H1 (cell line): ENCODE data around the gene FHIT. TPM values are rescaled to one million over a fixed set of nuclear protein-coding genes. Genes with fewer than 3 reads are reported as not detected.

ENCODE experiments used
- BACH1 ChIP-seq: IDR thresholded peaks from 2 replicates; pipeline ENCODE4 v1.6.1; 2012; ENCODE audit warnings: low read length, improper control_type of control experiment
- CBX8 ChIP-seq: fragments of 300-800, 300-1000 bp; sonication (generic); IDR thresholded peaks from 2 replicates; pipeline ENCODE4 v1.7.1; 2016; ENCODE audit warnings: low read depth, low read length, borderline replicate concordance
- GTF2F1 ChIP-seq: IDR thresholded peaks from 2 replicates; pipeline ENCODE4 v1.6.1; 2012; ENCODE audit warnings: low read depth, low read length, improper control_type of control experiment, borderline replicate concordance
- KDM4A ChIP-seq: IDR thresholded peaks from one replicate; pipeline ENCODE4 v1.7.1; 2012; ENCODE audit warnings: low read depth, mild to moderate bottlenecking, moderate library complexity, low read length, inconsistent platforms; ENCODE audit not compliant: severe bottlenecking
- MAFK ChIP-seq: IDR thresholded peaks from 2 replicates; pipeline ENCODE4 v1.6.1; 2012; ENCODE audit warnings: low read depth, mild to moderate bottlenecking, improper control_type of control experiment, low read length
- RFX5 ChIP-seq: IDR thresholded peaks from 2 replicates; pipeline ENCODE4 v1.6.1; 2011; ENCODE audit warnings: low read depth, low read length, improper control_type of control experiment, borderline replicate concordance
- SRF ChIP-seq: IDR thresholded peaks from 2 replicates; pipeline ENCODE4 v1.6.1; 2011; ENCODE audit warnings: mild to moderate bottlenecking, low read depth, low read length, moderate library complexity
- polyA plus RNA-seq, 7 experiments: library from polyadenylated mRNA; depleted of rRNA in 3 of 7; stranded (reverse) in 5 of 7; unstranded in 2 of 7; fragments of >200 nt in 5 of 7; fragments of 200-250 nt in 2 of 7; gene quantifications; 1 replicate in 5 of 7; 2 replicates in 1 of 7; 4 replicates in 1 of 7; pipeline versions ENCODE4 v1.2.1 to v1.2.3, GENCODE V29; 2011 to 2013; ENCODE audit warnings: missing spikeins in 2 of 7, mixed read lengths in 2 of 7
- total RNA-seq: library from RNA; stranded (reverse); fragmentation: NEBNext Ultra II Directional; extraction: Animal tissue kit (Norgen Biotek cat#: 25700); gene quantifications from 2 replicates; pipeline ENCODE4 v1.2.1, GENCODE V29; 2021
- TF ChIP-seq, protein P1 (sequence below): fragments of 300-600 bp; sonication (generic); IDR thresholded peaks from 2 replicates; pipeline ENCODE4 v1.7.1; 2012; ENCODE audit warnings: low read length, moderate library complexity, mild to moderate bottlenecking, inconsistent platforms; ENCODE audit not compliant: insufficient replicate concordance

The FHIT gene
- total and polyA plus RNA-seq, 2 of the 8 experiments (the other 6 are each of a cell fraction or from before 2014, with no cell fraction given): 1.2 to 3.2 TPM

DNA sequence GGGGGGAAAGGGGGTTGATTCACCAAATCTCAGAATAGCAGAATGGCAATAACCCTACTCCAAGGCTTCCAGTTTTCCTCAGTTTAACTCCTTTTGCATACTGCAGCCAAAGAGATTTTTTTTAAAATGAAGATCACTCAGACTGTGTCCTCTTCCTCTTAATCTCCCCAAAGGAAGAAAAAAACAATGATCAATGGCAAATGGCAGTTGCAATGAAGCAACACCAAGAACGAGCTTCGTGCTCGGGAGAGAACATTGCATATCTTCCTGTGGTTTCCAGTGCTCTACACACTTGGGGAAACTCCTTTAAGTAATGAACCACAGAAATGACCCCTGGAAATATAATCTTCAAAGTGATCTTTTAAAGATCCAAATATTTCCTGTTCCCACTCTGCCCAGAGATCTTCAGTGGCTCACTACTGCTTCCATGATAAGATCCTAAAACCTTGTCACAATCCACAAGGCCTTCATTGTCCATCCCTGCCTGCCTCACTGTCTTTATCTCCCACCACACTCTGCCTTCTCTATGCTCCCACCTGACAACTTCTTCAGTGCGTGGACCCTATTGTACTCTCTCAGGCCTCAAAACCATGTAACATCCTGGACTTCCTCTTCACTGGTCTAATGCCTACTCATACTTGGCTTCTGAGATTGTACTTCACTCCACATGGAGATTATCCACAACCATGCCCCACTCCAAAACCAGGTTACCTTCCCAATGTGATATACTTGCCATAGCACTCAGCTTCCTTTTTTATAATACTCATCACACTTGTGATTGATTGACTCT is 394.8 kb downstream of the FHIT start (continued):
- TF ChIP-seq, protein P1, sequence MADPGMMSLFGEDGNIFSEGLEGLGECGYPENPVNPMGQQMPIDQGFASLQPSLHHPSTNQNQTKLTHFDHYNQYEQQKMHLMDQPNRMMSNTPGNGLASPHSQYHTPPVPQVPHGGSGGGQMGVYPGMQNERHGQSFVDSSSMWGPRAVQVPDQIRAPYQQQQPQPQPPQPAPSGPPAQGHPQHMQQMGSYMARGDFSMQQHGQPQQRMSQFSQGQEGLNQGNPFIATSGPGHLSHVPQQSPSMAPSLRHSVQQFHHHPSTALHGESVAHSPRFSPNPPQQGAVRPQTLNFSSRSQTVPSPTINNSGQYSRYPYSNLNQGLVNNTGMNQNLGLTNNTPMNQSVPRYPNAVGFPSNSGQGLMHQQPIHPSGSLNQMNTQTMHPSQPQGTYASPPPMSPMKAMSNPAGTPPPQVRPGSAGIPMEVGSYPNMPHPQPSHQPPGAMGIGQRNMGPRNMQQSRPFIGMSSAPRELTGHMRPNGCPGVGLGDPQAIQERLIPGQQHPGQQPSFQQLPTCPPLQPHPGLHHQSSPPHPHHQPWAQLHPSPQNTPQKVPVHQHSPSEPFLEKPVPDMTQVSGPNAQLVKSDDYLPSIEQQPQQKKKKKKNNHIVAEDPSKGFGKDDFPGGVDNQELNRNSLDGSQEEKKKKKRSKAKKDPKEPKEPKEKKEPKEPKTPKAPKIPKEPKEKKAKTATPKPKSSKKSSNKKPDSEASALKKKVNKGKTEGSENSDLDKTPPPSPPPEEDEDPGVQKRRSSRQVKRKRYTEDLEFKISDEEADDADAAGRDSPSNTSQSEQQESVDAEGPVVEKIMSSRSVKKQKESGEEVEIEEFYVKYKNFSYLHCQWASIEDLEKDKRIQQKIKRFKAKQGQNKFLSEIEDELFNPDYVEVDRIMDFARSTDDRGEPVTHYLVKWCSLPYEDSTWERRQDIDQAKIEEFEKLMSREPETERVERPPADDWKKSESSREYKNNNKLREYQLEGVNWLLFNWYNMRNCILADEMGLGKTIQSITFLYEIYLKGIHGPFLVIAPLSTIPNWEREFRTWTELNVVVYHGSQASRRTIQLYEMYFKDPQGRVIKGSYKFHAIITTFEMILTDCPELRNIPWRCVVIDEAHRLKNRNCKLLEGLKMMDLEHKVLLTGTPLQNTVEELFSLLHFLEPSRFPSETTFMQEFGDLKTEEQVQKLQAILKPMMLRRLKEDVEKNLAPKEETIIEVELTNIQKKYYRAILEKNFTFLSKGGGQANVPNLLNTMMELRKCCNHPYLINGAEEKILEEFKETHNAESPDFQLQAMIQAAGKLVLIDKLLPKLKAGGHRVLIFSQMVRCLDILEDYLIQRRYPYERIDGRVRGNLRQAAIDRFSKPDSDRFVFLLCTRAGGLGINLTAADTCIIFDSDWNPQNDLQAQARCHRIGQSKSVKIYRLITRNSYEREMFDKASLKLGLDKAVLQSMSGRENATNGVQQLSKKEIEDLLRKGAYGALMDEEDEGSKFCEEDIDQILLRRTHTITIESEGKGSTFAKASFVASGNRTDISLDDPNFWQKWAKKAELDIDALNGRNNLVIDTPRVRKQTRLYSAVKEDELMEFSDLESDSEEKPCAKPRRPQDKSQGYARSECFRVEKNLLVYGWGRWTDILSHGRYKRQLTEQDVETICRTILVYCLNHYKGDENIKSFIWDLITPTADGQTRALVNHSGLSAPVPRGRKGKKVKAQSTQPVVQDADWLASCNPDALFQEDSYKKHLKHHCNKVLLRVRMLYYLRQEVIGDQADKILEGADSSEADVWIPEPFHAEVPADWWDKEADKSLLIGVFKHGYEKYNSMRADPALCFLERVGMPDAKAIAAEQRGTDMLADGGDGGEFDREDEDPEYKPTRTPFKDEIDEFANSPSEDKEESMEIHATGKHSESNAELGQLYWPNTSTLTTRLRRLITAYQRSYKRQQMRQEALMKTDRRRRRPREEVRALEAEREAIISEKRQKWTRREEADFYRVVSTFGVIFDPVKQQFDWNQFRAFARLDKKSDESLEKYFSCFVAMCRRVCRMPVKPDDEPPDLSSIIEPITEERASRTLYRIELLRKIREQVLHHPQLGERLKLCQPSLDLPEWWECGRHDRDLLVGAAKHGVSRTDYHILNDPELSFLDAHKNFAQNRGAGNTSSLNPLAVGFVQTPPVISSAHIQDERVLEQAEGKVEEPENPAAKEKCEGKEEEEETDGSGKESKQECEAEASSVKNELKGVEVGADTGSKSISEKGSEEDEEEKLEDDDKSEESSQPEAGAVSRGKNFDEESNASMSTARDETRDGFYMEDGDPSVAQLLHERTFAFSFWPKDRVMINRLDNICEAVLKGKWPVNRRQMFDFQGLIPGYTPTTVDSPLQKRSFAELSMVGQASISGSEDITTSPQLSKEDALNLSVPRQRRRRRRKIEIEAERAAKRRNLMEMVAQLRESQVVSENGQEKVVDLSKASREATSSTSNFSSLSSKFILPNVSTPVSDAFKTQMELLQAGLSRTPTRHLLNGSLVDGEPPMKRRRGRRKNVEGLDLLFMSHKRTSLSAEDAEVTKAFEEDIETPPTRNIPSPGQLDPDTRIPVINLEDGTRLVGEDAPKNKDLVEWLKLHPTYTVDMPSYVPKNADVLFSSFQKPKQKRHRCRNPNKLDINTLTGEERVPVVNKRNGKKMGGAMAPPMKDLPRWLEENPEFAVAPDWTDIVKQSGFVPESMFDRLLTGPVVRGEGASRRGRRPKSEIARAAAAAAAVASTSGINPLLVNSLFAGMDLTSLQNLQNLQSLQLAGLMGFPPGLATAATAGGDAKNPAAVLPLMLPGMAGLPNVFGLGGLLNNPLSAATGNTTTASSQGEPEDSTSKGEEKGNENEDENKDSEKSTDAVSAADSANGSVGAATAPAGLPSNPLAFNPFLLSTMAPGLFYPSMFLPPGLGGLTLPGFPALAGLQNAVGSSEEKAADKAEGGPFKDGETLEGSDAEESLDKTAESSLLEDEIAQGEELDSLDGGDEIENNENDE: no peak
- no peak for TF ChIP-seq BACH1
- no peak for TF ChIP-seq CBX8
- no peak for TF ChIP-seq MAFK
- no peak for TF ChIP-seq RFX5
- no peak for TF ChIP-seq SRF
- TF ChIP-seq GTF2F1: no peak
- no peak for TF ChIP-seq KDM4A
